Smooth muscle cell (in vitro differentiated cells): ENCODE data around the gene TEX36. TPM values are rescaled to one million over a fixed set of nuclear protein-coding genes. Genes with fewer than 3 reads are reported as not detected.
"Not testable (repeated sequence)": the region's sequence is repeated elsewhere in the genome, so short reads cannot be mapped to it uniquely, and the experiment has no call there.

Source experiments
- DNase-seq: peaks from one replicate; lab custom pipeline; 2025; ENCODE audit not compliant: unreplicated experiment; lab: John Stamatoyannopoulos, UW
- H2AFZ ChIP-seq: fragments of 200-600 bp; sonication (generic); 2 replicates; pipeline ENCODE4 v1.6.0; 2016; ENCODE audit warnings: antibody characterized with exemption, low read depth, mild to moderate bottlenecking
- H3F3A ChIP-seq: fragments of 200-600 bp; sonication (generic); 2 replicates; pipeline ENCODE4 v1.6.0; 2017; ENCODE audit warnings: antibody characterized with exemption, low read depth
- H3K27ac ChIP-seq: fragments of 200-600 bp; sonication (generic); 2 replicates; pipeline ENCODE4 v1.5.1; 2016; ENCODE audit warnings: low read depth, mild to moderate bottlenecking
- H3K27me3 ChIP-seq: fragments of 200-600 bp; sonication (generic); 2 replicates; pipeline ENCODE4 v1.6.1; 2016; ENCODE audit warnings: low read depth, mild to moderate bottlenecking
- H3K36me3 ChIP-seq: fragments of 200-600 bp; sonication (generic); 2 replicates; pipeline ENCODE4 v1.5.1; 2016; ENCODE audit warnings: low read depth
- H3K4me1 ChIP-seq: fragments of 200-600 bp; sonication (generic); 2 replicates; pipeline ENCODE4 v1.5.1; 2016; ENCODE audit warnings: low read depth
- H3K4me2 ChIP-seq: fragments of 200-600 bp; sonication (generic); 2 replicates; pipeline ENCODE4 v1.6.0; 2016; ENCODE audit warnings: mild to moderate bottlenecking
- H3K4me3 ChIP-seq: fragments of 200-600 bp; sonication (generic); 2 replicates; pipeline ENCODE4 v1.5.1; 2016; ENCODE audit warnings: mild to moderate bottlenecking
- H3K79me2 ChIP-seq: fragments of 200-600 bp; sonication (generic); 2 replicates; pipeline ENCODE4 v1.6.0; 2016; ENCODE audit warnings: low read depth, mild to moderate bottlenecking
- H3K9ac ChIP-seq: fragments of 200-600 bp; sonication (generic); 2 replicates; pipeline ENCODE4 v1.6.0; 2016; ENCODE audit warnings: low read depth
- H3K9me3 ChIP-seq: fragments of 200-600 bp; sonication (generic); replicated peaks from 2 replicates; pipeline ENCODE4 v1.5.1; 2016; ENCODE audit warnings: low read depth
- H4K20me1 ChIP-seq: fragments of 200-600 bp; sonication (generic); 2 replicates; pipeline ENCODE4 v1.6.0; 2016; ENCODE audit warnings: low read depth
- WGBS: methylation state at CpG from one replicate; pipeline ENCODE4 v1.1.7; 2016; ENCODE audit warnings: low lambda C conversion rate; 5-methylcytosine and 5-hydroxymethylcytosine counted together
- polyA plus RNA-seq: library from polyadenylated mRNA; unstranded; fragments of >200 nt; fragmentation: Nextera tagmentation; extraction: Ambion mirVana; gene quantifications from 2 replicates; pipeline ENCODE4 v1.2.1, GENCODE V29; 2016
- total RNA-seq: library from RNA; depleted of rRNA; stranded (reverse); fragments of >200 nt; gene quantifications from 2 replicates; pipeline ENCODE4 v1.2.3, GENCODE V29; 2014
- TF ChIP-seq, protein P1 (sequence below): fragments of 200-600 bp; sonication (generic); IDR thresholded peaks from 2 replicates; pipeline ENCODE4 v1.5.1; 2017; ENCODE audit warnings: borderline replicate concordance, mild to moderate bottlenecking, antibody characterized with exemption; ENCODE audit not compliant: insufficient read depth, poor library complexity, severe bottlenecking

Gene TEX36
- total and polyA plus RNA-seq, 2 experiments from 2014 or later: not detected

DNA sequence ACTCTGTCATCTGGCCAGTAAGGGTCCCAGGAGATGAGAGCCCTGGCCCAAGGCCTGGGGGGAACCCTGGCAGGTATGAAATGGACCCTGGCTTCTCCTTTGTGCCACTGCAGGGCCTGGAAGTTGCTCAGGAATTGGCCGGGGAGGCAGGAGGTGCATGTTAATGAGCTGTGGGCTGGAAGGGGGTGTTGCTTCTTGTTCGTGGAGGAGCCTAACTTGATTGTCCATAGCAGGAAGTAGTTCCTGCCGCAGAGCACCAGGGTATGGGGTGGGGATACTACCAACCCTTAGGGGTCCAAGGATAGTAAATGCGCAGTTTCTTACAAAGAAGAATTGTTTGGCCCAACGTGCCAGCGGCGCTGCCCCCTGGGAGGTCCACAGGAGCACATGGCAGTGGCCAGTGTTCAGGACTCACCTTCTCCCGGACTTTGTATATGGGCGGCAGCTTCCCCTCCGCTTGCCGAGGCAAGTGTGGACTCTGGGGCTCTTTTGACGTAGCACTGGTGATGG is 21.5 kb downstream of the TEX36 start:
- Histone ChIP-seq H3K9ac (no peak overlapping the region), H3K4me1 (no peaks in the 10 kb centered on the region), H3K27ac (no peak overlapping the region), H3K27me3 (no peaks in the 10 kb centered on the region), H3F3A (no peaks in the 10 kb centered on the region), H3K4me2 (no peak overlapping the region), H3K79me2 (no peaks in the 10 kb centered on the region), H3K36me3 (no peaks in the 10 kb centered on the region), H4K20me1 (no peaks in the 10 kb centered on the region), H3K4me3 (no peak overlapping the region), H3K9me3 (no peaks in the 10 kb centered on the region), H2AFZ (no peak overlapping the region)
- TF ChIP-seq, protein P1, sequence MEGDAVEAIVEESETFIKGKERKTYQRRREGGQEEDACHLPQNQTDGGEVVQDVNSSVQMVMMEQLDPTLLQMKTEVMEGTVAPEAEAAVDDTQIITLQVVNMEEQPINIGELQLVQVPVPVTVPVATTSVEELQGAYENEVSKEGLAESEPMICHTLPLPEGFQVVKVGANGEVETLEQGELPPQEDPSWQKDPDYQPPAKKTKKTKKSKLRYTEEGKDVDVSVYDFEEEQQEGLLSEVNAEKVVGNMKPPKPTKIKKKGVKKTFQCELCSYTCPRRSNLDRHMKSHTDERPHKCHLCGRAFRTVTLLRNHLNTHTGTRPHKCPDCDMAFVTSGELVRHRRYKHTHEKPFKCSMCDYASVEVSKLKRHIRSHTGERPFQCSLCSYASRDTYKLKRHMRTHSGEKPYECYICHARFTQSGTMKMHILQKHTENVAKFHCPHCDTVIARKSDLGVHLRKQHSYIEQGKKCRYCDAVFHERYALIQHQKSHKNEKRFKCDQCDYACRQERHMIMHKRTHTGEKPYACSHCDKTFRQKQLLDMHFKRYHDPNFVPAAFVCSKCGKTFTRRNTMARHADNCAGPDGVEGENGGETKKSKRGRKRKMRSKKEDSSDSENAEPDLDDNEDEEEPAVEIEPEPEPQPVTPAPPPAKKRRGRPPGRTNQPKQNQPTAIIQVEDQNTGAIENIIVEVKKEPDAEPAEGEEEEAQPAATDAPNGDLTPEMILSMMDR: no peak
- WGBS: 89% methylated on average over 12 of the region's 12 CpGs
- no peak for DNase-seq

GRCh38 chr10:125659071-125659470 is 23.9 kb downstream of the TEX36 start:
- H3F3A ChIP-seq: no peaks in the 10 kb centered on the region
- WGBS: 87% methylated on average over 1 of the region's 1 CpG
- no peaks in the 10 kb centered on the region for H3K4me1 ChIP-seq
- H2AFZ ChIP-seq: no peak overlapping the region
- no peaks in the 10 kb centered on the region for H3K9me3 ChIP-seq
- H3K4me3 ChIP-seq: no peak overlapping the region
- H3K79me2 ChIP-seq: no peaks in the 10 kb centered on the region
- no peaks in the 10 kb centered on the region for H3K36me3 ChIP-seq
- no peak overlapping the region for H3K4me2 ChIP-seq
- no peak overlapping the region for H3K27ac ChIP-seq
- TF ChIP-seq, protein P1: no peak
- H3K9ac ChIP-seq: no peak overlapping the region
- no peaks in the 10 kb centered on the region for H3K27me3 ChIP-seq
- no peaks in the 10 kb centered on the region for H4K20me1 ChIP-seq
- DNase-seq: no peak

DNA sequence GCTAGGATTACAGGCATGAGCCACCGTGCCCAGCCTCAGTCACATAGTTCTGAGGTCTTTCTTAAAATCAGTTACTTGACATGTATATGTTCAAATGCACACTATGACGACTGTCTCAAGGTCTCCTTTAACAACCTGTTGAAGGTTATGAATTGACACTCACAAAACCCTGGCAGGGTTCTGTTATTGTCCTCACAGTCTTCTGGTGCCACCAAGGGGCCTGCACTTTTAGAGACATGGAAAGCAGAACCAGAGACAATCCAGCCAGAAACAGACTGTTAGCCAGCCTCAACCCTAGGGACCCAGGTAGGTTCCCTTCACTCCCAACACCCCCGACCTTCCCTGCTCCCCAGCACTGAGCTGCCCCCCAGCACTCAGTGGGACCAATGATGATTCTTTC is 26.4 kb downstream of the TEX36 start:
- Histone ChIP-seq H4K20me1 (no peaks in the 10 kb centered on the region), H3F3A (no peaks in the 10 kb centered on the region), H3K27ac (no peak overlapping the region), H3K36me3 (no peaks in the 10 kb centered on the region), H3K4me1 (no peaks in the 10 kb centered on the region), H3K4me2 (no peak overlapping the region), H3K79me2 (no peaks in the 10 kb centered on the region), H2AFZ (no peak overlapping the region), H3K9me3 (no peaks in the 10 kb centered on the region), H3K27me3 (no peaks in the 10 kb centered on the region), H3K4me3 (no peak overlapping the region), H3K9ac (no peak overlapping the region)
- WGBS: 81% methylated on average over 3 of the region's 3 CpGs
- TF ChIP-seq, protein P1: no peak
- DNase-seq: no peak

GRCh38 chr10:125653113-125653512 is 29.9 kb downstream of the TEX36 start:
- H3K9me3 ChIP-seq, H2AFZ ChIP-seq, H3K4me1 ChIP-seq, H3K9ac ChIP-seq, H3K4me3 ChIP-seq, H3F3A ChIP-seq, H3K4me2 ChIP-seq, H4K20me1 ChIP-seq, H3K79me2 ChIP-seq, DNase-seq, H3K27ac ChIP-seq, H3K27me3 ChIP-seq, H3K36me3 ChIP-seq: not testable (repeated sequence)
- 85% methylated on average over 2 of the region's 2 CpGs for WGBS
